ENCODE measurements around the gene EHBP1L1.
A peak's percentile ranks its signal among the peaks of the same experiment; 100 is the strongest.

The EHBP1L1 gene

GRCh38 chr11:65599216-65599954 lies 23.5 kb downstream of the EHBP1L1 start:
- DNase-seq: no peak

GRCh38 chr11:65599955-65600246 lies 24.0 kb downstream of the EHBP1L1 start:
- DNase-seq: no peak

- DNase-seq: no peak
Measured at GRCh38 chr11:65604258-65604657, 28.4 kb downstream of the EHBP1L1 start.

- DNase-seq: no peak
Measured at GRCh38 chr11:65606876-65607613, 31.2 kb downstream of the EHBP1L1 start.

GRCh38 chr11:65607614-65608426 lies 32.0 kb downstream of the EHBP1L1 start:
- DNase-seq: no peak

GRCh38 chr11:65609229-65609628 lies 33.4 kb downstream of the EHBP1L1 start:
- no peak for DNase-seq

- DNase-seq: no peak
Measured at GRCh38 chr11:65609665-65610064, 33.8 kb downstream of the EHBP1L1 start.

GRCh38 chr11:65610404-65610803 lies 34.6 kb downstream of the EHBP1L1 start:
- DNase-seq: no peak

GRCh38 chr11:65611028-65611757 lies 35.3 kb downstream of the EHBP1L1 start:
- no peak for DNase-seq

GRCh38 chr11:65611758-65612603 lies 36.1 kb downstream of the EHBP1L1 start:
- DNase-seq: no peak

GRCh38 chr11:65612691-65613090 lies 36.8 kb downstream of the EHBP1L1 start:
- DNase-seq: no peak

- DNase-seq: no peak
Measured at GRCh38 chr11:65613091-65613928, 37.5 kb downstream of the EHBP1L1 start.

- DNase-seq: peak; percentile 89
Measured at GRCh38 chr11:65615229-65615949, 39.5 kb downstream of the EHBP1L1 start, which contains the start of gene PCNX3. PCNX3 (plus strand) TSS chr11:65615776; CDS start chr11:65616312, 536 bp downstream.

- peak; percentile 58 for DNase-seq
Measured at GRCh38 chr11:65615950-65616574, 40.2 kb downstream of the EHBP1L1 start.

- no peak for DNase-seq
Measured at GRCh38 chr11:65616575-65617001, 40.7 kb downstream of the EHBP1L1 start.

GRCh38 chr11:65617136-65617850 lies 41.4 kb downstream of the EHBP1L1 start:
- no peak for DNase-seq

GRCh38 chr11:65617990-65618751 lies 42.3 kb downstream of the EHBP1L1 start:
- DNase-seq: no peak

- no peak for DNase-seq
Measured at GRCh38 chr11:65618763-65619162, 42.9 kb downstream of the EHBP1L1 start.
